Midbrain (tissue), 1 donor: ENCODE measurements around the gene LCE1A.

ENCODE experiments used
- DNase-seq: peaks from one replicate; lab custom pipeline; 2025; lab: John Stamatoyannopoulos, UW

The LCE1A gene

GRCh38 chr1:152827173-152827572, at the start of gene LCE1A:
LCE1A (plus strand) TSS chr1:152827473; CDS start chr1:152827473, 0 bp downstream.
- no peak for DNase-seq

GRCh38 chr1:152777510-152778137, 49.6 kb upstream of the LCE1A start:
- no peak for DNase-seq

- no peak for DNase-seq
Observed at GRCh38 chr1:152783095-152783494, 44.2 kb upstream of the LCE1A start.

- no peak for DNase-seq
Observed at GRCh38 chr1:152786077-152786476, 41.2 kb upstream of the LCE1A start, which contains the start of gene LCE1E. LCE1E (plus strand) TSS chr1:152786257; CDS start chr1:152787300, 1,043 bp downstream.

GRCh38 chr1:152795686-152796085, 31.6 kb upstream of the LCE1A start:
- DNase-seq = no peak

- no peak for DNase-seq
Observed at GRCh38 chr1:152796421-152796820, 30.9 kb upstream of the LCE1A start, which contains the start of gene LCE1D. LCE1D (plus strand) TSS chr1:152796721; CDS start chr1:152797795, 1,074 bp downstream.

- DNase-seq = no peak
Observed at GRCh38 chr1:152801333-152801732, 25.9 kb upstream of the LCE1A start.

- DNase-seq = no peak
Observed at GRCh38 chr1:152806576-152806975, 20.7 kb upstream of the LCE1A start, which contains the start of gene LCE1C. LCE1C (minus strand) TSS chr1:152806651; CDS start chr1:152805478, 1,173 bp downstream.

GRCh38 chr1:152811050-152811449, 16.2 kb upstream of the LCE1A start:
- no peak for DNase-seq

- DNase-seq = no peak
Observed at GRCh38 chr1:152811671-152812070, 15.6 kb upstream of the LCE1A start, which contains the start of gene LCE1B. LCE1B (plus strand) TSS chr1:152811971; CDS start chr1:152812447, 476 bp downstream.

- DNase-seq = no peak
Observed at GRCh38 chr1:152817309-152817708, 10.0 kb upstream of the LCE1A start.

GRCh38 chr1:152823294-152823693, 4.0 kb upstream of the LCE1A start:
- DNase-seq = no peak

- DNase-seq = no peak
Observed at GRCh38 chr1:152824964-152825363, 2.3 kb upstream of the LCE1A start.

GRCh38 chr1:152836870-152837269, 9.6 kb downstream of the LCE1A start:
- DNase-seq = no peak

GRCh38 chr1:152842556-152842955, 15.3 kb downstream of the LCE1A start, which contains the start of gene LCE6A:
LCE6A (plus strand) TSS chr1:152842856; CDS start chr1:152843521, 665 bp downstream.
- DNase-seq = no peak

- DNase-seq = no peak
Observed at GRCh38 chr1:152855661-152856060, 28.4 kb downstream of the LCE1A start.

GRCh38 chr1:152858062-152858461, 30.8 kb downstream of the LCE1A start:
- DNase-seq = no peak

- DNase-seq = no peak
Observed at GRCh38 chr1:152859696-152860095, 32.4 kb downstream of the LCE1A start, which contains the start of gene LCE7A. LCE7A (plus strand) TSS chr1:152859996; CDS start chr1:152860698, 702 bp downstream.

GRCh38 chr1:152860129-152860528, 32.9 kb downstream of the LCE1A start:
- DNase-seq = no peak

GRCh38 chr1:152861374-152861773, 34.1 kb downstream of the LCE1A start:
- no peak for DNase-seq

GRCh38 chr1:152864443-152864842, 37.2 kb downstream of the LCE1A start:
- DNase-seq = no peak

- no peak for DNase-seq
Observed at GRCh38 chr1:152866321-152866720, 39.0 kb downstream of the LCE1A start.

- DNase-seq = peak; percentile 72
Observed at GRCh38 chr1:152869808-152870419, 42.6 kb downstream of the LCE1A start.
